Ovary (tissue), 9 donors: Measurements from ENCODE around the gene CSF1R. TPM values are rescaled to one million over a fixed set of nuclear protein-coding genes. Genes with fewer than 3 reads are reported as not detected.
"Not testable (repeated sequence)": the region's sequence is repeated elsewhere in the genome, so short reads cannot be mapped to it uniquely, and the experiment has no call there.

Source experiments
- DNase-seq, 5 donors: peaks; one replicate each; pipeline ENCODE4 v3.0.0-alpha.2; 2019 to 2020
- H3K27ac ChIP-seq, 2 donors: fragments of 200-600 bp; one replicate each; pipeline versions ENCODE4 v1.5.1 to v1.8.0; 2019 to 2022
- H3K27me3 ChIP-seq: fragments of 200-600 bp; one replicate; pipeline ENCODE4 v1.8.0; 2022
- H3K36me3 ChIP-seq: fragments of 200-600 bp; sonication (generic); one replicate; pipeline ENCODE4 v1.5.1; 2019
- H3K4me1 ChIP-seq: one replicate; pipeline ENCODE4 v1.8.1; 2013; ENCODE audit warnings: mild to moderate bottlenecking, moderate library complexity; ENCODE audit not compliant: insufficient read depth
- H3K4me3 ChIP-seq: fragments of 200-600 bp; sonication (generic); one replicate; pipeline ENCODE4 v1.5.1; 2017
- H3K9me3 ChIP-seq, 2 donors: fragments of 200-600 bp in 1 of 2; sonication (generic) in 1 of 2; one replicate each; pipeline versions ENCODE4 v1.5.1 to v1.8.1; 2013 to 2019; ENCODE audit warnings: mild to moderate bottlenecking in 1 of 2, moderate library complexity in 1 of 2
- EP300 ChIP-seq: sonication (generic); formaldehyde crosslinking; IDR thresholded peaks from one replicate; pipeline ENCODE4 v1.6.1; 2017; ENCODE audit warnings: antibody characterized with exemption
- POLR2A ChIP-seq: fragments of 450-650 bp; IDR thresholded peaks from one replicate; pipeline ENCODE4 v1.6.1; 2017; ENCODE audit warnings: antibody characterized with exemption, mild to moderate bottlenecking, moderate library complexity
- WGBS, 3 donors: extraction: QIAGEN DNeasy Blood & Tissue Kit in 1 of 3; methylation state at CpG; one replicate each; pipeline versions ENCODE4 v1.1.5 to v1.1.7; 2013 to 2017; 5-methylcytosine and 5-hydroxymethylcytosine counted together
- intact Hi-C, 4 donors: fragments of 100-400 bp; cut with DNase I; formaldehyde crosslinking; loops; one replicate each; pipeline versions ENCODE4 v1.11.0 to v1.15.1; 2022 to 2023
- polyA plus RNA-seq, 2 donors: library from polyadenylated mRNA; stranded (reverse); fragments of 200-250 nt in 1 of 2; fragments of 350-450 nt in 1 of 2; fragmentation: Illumina TruSeq in 1 of 2; extraction: RNeasy Lipid Tissue Mini Kit (QIAGEN cat#74804) in 1 of 2; gene quantifications; one replicate each; pipeline ENCODE4 v1.2.3, GENCODE V29; 2013 to 2014
- total RNA-seq, 7 donors: library from RNA; depleted of rRNA in 2 of 7; stranded (reverse); fragments of >200 nt in 2 of 7; fragmentation: NEBNext Ultra II Directional in 3 of 7; extraction: Animal tissue kit (Norgen Biotek cat#: 25700) in 3 of 7; gene quantifications; one replicate each; pipeline versions ENCODE4 v1.1.0 to v1.2.4, GENCODE V29; 2016 to 2023
- TF ChIP-seq, protein P1 (sequence below), 3 donors: fragments of 450-650 bp in 2 of 3; fragments of 200-600 bp in 1 of 3; IDR thresholded peaks; one replicate each; pipeline versions ENCODE4 v1.5.1 to v1.8.0; 2016 to 2022; ENCODE audit warnings: antibody characterized with exemption in 3 of 3, mild to moderate bottlenecking in 1 of 3
- donor health status: DM: no; HTN: no; CAD: no; lungs with moderate emphysema.
- donor health status: DM: no; HTN: no; CAD: no.
- donor health status: Bipolar disorder and iron deficiency.
- donor health status: DM: yes; HTN: yes; CAD: no.
- donor health status: DM: no; HTN: no; CAD: no.
- donor health status: DM: yes; HTN: yes; CAD: no.

CSF1R gene
- total and polyA plus RNA-seq, 9 donors = 7.6 to 41.9 (median 16.4) TPM

DNA sequence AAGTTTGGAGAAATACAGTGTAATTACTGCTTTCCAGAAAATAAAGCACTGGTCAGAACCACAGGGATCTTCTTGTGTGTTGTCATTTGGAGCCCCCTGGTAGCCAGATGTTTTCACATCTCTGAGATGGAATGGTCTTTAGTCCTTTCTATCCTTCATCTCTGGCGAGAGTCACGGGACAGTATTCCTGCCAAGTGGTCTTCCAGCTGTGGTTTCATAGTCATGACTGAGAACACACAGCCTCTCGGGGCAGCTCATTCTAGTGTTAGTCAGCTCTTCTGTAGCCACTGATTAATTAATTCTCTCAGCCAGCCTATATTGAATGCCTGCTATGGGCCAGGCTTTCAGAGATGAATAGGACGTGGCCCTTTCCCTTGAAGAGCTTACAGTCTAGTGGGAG is 51.7 kb downstream of the CSF1R start:
- WGBS, 3 donors = 43 to 52% (median 51%) methylated on average over 4 of the region's 4 CpGs

DNA sequence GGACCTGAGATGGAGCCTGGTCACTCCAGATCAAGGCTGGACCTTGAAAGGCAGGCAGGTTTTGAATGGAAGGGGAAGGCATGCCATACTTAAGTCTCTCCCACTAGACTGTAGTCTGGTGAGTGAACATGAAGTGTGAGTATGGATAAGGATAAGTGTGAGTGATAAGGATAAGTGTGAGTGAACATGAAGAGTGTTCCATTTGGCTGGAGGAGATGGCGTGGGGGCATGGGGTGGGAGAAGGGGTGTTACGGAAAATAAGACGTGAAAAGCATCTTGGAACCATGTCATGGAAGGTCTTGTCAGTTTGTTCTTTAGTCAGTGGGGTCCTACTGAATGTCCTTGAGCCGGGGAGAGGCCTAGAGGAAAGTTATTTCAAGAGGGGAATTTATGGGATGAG is 53.0 kb downstream of the CSF1R start:
- WGBS, 3 donors = 86 to 93% (median 91%) methylated on average over 4 of the region's 4 CpGs
- no peaks in the 10 kb centered on the region for H3K9me3 ChIP-seq
- no peak for TF ChIP-seq POLR2A
- no peak for TF ChIP-seq EP300
- TF ChIP-seq, protein P1, sequence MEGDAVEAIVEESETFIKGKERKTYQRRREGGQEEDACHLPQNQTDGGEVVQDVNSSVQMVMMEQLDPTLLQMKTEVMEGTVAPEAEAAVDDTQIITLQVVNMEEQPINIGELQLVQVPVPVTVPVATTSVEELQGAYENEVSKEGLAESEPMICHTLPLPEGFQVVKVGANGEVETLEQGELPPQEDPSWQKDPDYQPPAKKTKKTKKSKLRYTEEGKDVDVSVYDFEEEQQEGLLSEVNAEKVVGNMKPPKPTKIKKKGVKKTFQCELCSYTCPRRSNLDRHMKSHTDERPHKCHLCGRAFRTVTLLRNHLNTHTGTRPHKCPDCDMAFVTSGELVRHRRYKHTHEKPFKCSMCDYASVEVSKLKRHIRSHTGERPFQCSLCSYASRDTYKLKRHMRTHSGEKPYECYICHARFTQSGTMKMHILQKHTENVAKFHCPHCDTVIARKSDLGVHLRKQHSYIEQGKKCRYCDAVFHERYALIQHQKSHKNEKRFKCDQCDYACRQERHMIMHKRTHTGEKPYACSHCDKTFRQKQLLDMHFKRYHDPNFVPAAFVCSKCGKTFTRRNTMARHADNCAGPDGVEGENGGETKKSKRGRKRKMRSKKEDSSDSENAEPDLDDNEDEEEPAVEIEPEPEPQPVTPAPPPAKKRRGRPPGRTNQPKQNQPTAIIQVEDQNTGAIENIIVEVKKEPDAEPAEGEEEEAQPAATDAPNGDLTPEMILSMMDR (IDR thresholded peaks at IDR 0.05) = no peak
- H3K27ac ChIP-seq = no peak overlapping the region
- no peak for DNase-seq
- H3K4me1 ChIP-seq = no peaks in the 10 kb centered on the region
- intact Hi-C loops = no loop called here
- H3K27me3 ChIP-seq = no peaks in the 10 kb centered on the region
- no peaks in the 10 kb centered on the region for H3K36me3 ChIP-seq
- H3K4me3 ChIP-seq = no peak overlapping the region

More for the DNA sequence above, 51.7 kb downstream of the CSF1R start:
- DNase-seq = no peak
- no peak for TF ChIP-seq EP300
- TF ChIP-seq, protein P1 (IDR thresholded peaks at IDR 0.05) = no peak
- no peak for TF ChIP-seq POLR2A
- Histone ChIP-seq H3K9me3 (no peaks in the 10 kb centered on the region), H3K27me3 (no peaks in the 10 kb centered on the region), H3K36me3 (no peaks in the 10 kb centered on the region), H3K4me1 (no peaks in the 10 kb centered on the region), H3K27ac (no peak overlapping the region), H3K4me3 (no peak overlapping the region)
- intact Hi-C loops = no loop called here

DNA sequence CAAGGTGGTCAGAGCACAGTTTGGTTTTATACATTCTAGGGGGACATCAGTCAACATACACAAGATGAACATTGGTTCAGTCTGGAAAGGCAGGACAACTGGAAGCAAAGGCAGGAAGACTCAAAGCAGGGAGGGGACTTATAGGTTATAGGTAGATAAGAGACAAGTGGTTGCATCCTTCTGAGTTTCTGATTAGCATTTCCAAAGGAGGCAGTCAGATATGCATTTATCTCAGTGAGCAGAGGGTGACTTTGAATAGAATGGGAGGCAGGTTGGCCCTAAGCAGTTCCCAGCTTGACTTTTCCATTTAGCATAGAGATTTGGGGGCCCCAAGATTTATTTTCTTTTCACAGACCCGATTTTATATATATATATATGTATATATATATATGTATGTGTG is 58.3 kb downstream of the CSF1R start:
- intact Hi-C loops, DNase-seq, H3K27me3 ChIP-seq, H3K36me3 ChIP-seq, H3K4me3 ChIP-seq, H3K27ac ChIP-seq, H3K4me1 ChIP-seq, H3K9me3 ChIP-seq: not testable (repeated sequence)
- WGBS, 3 donors = 60 to 76% (median 69%) methylated on average over 1 of the region's 1 CpG

DNA sequence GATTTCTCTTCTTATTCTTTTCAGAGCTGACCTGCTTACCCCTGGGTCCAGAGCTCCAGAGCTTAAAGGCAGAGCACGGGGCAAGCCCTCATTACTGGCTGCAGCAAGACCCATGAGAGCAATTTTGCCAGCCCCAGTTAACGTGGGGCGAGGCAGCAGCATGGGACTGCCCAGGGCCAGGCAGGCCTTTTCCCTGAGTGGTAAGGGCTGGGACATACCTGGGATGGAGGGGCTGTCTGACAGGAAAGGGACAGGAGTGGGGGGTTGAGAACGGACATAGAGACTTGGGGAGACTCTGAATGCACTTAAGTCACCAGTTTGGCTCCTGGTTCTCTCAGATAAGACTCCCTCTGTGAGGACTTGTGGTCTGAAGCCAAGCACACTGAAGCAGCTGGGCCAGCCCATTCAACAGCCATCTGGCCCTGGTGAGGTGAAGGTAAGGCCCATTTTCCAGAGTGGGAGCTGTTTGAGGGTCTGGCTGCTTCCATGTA is 59.6 kb downstream of the CSF1R start:
- WGBS, 3 donors = 91 to 94% (median 93%) methylated on average over 4 of the region's 4 CpGs
- H3K4me3 ChIP-seq = no peak overlapping the region
- no peaks in the 10 kb centered on the region for H3K27me3 ChIP-seq
- no peak overlapping the region for H3K27ac ChIP-seq
- TF ChIP-seq, protein P1 (IDR thresholded peaks at IDR 0.05) = no peak
- no peak for TF ChIP-seq EP300
- TF ChIP-seq POLR2A = no peak
- no peaks in the 10 kb centered on the region for H3K36me3 ChIP-seq
- intact Hi-C loops = no loop called here
- H3K4me1 ChIP-seq = no peaks in the 10 kb centered on the region
- DNase-seq = no peak
- no peaks in the 10 kb centered on the region for H3K9me3 ChIP-seq

DNA sequence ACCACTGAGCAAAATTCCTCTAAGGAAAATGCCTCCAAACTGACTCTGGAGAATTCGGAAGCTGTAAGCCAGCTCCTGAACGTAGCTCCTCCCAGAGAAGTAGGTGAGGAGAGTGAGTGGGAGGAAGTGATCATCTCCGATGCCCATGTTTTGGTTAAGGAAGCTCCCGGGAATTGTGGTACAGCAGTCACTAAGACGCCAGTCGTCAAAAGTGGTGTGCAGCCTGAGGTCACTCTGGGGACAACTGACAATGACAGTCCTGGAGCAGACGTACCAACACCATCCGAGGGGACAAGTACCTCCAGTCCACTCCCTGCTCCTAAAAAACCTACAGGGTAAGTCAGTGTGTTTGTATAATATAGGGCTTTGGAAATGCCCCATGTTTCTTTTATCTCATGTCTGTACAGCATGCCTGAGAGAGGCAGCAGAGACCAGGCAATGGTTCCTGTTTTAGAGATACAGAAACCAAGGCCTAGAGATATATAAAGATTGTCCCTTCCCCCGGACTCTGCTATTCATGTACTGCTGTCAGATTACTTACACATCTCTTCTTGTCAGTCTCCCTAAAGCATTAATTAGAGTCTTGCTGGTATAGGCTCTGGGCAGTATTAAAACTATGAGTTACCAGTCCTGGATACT is 61.9 kb downstream of the CSF1R start:
- Histone ChIP-seq H3K27ac (no peak overlapping the region), H3K9me3 (no peaks in the 10 kb centered on the region), H3K27me3 (no peaks in the 10 kb centered on the region), H3K36me3 (no peaks in the 10 kb centered on the region), H3K4me3 (no peak overlapping the region), H3K4me1 (no peaks in the 10 kb centered on the region)
- DNase-seq = no peak
- WGBS, 3 donors = 71 to 80% (median 74%) methylated on average over 9 of the region's 9 CpGs
- TF ChIP-seq EP300 = no peak
- no peak for TF ChIP-seq POLR2A
- TF ChIP-seq, protein P1 (IDR thresholded peaks at IDR 0.05) = no peak
- intact Hi-C loops = no loop called here
